K562 (cell line): ENCODE data around the gene RUNDC3A.

ENCODE experiments used
- CHD4 ChIP-seq: fragments of 200-600 bp; sonication (generic); IDR thresholded peaks from 3 replicates; pipeline ENCODE4 v1.6.1; 2012; ENCODE audit warnings: low read depth, mild to moderate bottlenecking, mixed read lengths, low read length, inconsistent platforms; ENCODE audit not compliant: insufficient read depth, insufficient replicate concordance, poor library complexity, severe bottlenecking
- CTCF ChIP-seq, 3 experiments: IDR thresholded peaks in 2 of 3; conservative IDR thresholded peaks in 1 of 3; 2 replicates each; pipeline ENCODE4 v1.5.1; 2011 to 2012; ENCODE audit warnings: low read length in 3 of 3, mild to moderate bottlenecking in 3 of 3, control low read depth in 2 of 3, improper control_type of control experiment in 1 of 3, inconsistent platforms in 1 of 3, low read depth in 1 of 3, mixed read lengths in 1 of 3, moderate library complexity in 1 of 3; ENCODE audit not compliant: insufficient read depth in 2 of 3
- EZH2 ChIP-seq: IDR thresholded peaks from 2 replicates; pipeline ENCODE4 v1.6.1; 2012; ENCODE audit warnings: low read depth, mild to moderate bottlenecking, inconsistent platforms, low read length, borderline replicate concordance
- FOXK1 ChIP-seq: sonication (generic); formaldehyde crosslinking; IDR thresholded peaks from 2 replicates; pipeline ENCODE4 v1.8.0; 2022; ENCODE audit warnings: missing genetic modification reagents, mild to moderate bottlenecking, borderline replicate concordance
- PHB ChIP-seq: fragments of 250-450 bp; sonication (Bioruptor Pico); IDR thresholded peaks from 2 replicates; pipeline ENCODE4 v1.5.0; 2021
- RAD21 ChIP-seq, 2 experiments: fragments of 250-450 bp in 1 of 2; fragments of 450-650 bp in 1 of 2; sonication (Bioruptor Pico) in 1 of 2; formaldehyde crosslinking in 1 of 2; IDR thresholded peaks in 1 of 2; conservative IDR thresholded peaks in 1 of 2; 2 replicates each; pipeline versions ENCODE4 v1.4.0 to v1.8.0; 2020 to 2022; ENCODE audit warnings: mild to moderate bottlenecking in 2 of 2, moderate library complexity in 1 of 2
- SMARCA4 ChIP-seq: fragments of 450-650 bp; IDR thresholded peaks from 2 replicates; pipeline ENCODE4 v1.6.1; 2016
- ZNF274 ChIP-seq: IDR thresholded peaks from 2 replicates; pipeline ENCODE4 v1.6.1; 2011; ENCODE audit warnings: low read depth, mild to moderate bottlenecking, low read length, moderate library complexity, borderline replicate concordance

- TF ChIP-seq PHB (CRISPR knock-in tag) (no peak), CHD4 (no peak), SMARCA4 (no peak), CTCF (IDR thresholded peaks at IDR 0.05 in 2 of 3, conservative IDR thresholded peaks at IDR 0.05 in 1 of 3; ENCODE audit: insufficient read depth in 2 of 3, low read depth in 1 of 3, low read length in 3 of 3) (no peak), ZNF274 (no peak), EZH2 (no peak), RAD21 (CRISPR knock-in tag; conservative IDR thresholded peaks at IDR 0.05 in 1 of 2, IDR thresholded peaks at IDR 0.05 in 1 of 2) (no peak), FOXK1 (CRISPR knock-in tag) (no peak)
Observed at GRCh38 chr17:44343510-44344209, 35.3 kb downstream of the RUNDC3A start.
